HL-60 (cell line): ENCODE data around the gene TRMT44.

Experiments used
- DNase-seq, 2 experiments: peaks; one replicate each; pipeline ENCODE4 v3.0.0-alpha.2; 2010 to 2020; ENCODE audit warnings: low read depth in 1 of 2, low spot score in 1 of 2
- H3K27ac ChIP-seq: fragments of 250-450 bp; sonication (Bioruptor Pico); replicated peaks from 2 replicates; pipeline ENCODE4 v1.5.1; 2020; ENCODE audit warnings: mild to moderate bottlenecking, moderate library complexity
- H3K27me3 ChIP-seq: fragments of 250-450 bp; sonication (Bioruptor Pico); 2 replicates; pipeline ENCODE4 v1.5.1; 2021; ENCODE audit warnings: mild to moderate bottlenecking, moderate library complexity; ENCODE audit not compliant: insufficient read depth, poor library complexity, severe bottlenecking
- H3K4me3 ChIP-seq: replicated peaks from 2 replicates; pipeline ENCODE4 v1.5.1; 2011; ENCODE audit warnings: mild to moderate bottlenecking, control low read depth, low read length; ENCODE audit not compliant: insufficient read depth
- CTCF ChIP-seq: IDR thresholded peaks from one replicate; pipeline ENCODE4 v1.5.1; 2011; ENCODE audit warnings: low read length, control low read depth, inconsistent platforms; ENCODE audit not compliant: insufficient read depth
- GABPA ChIP-seq: IDR thresholded peaks from 2 replicates; pipeline ENCODE4 v1.6.1; 2012; ENCODE audit warnings: low read depth
- POLR2AphosphoS5 ChIP-seq: IDR thresholded peaks from 2 replicates; pipeline ENCODE4 v1.6.1; 2012; ENCODE audit warnings: low read depth
- REST ChIP-seq: IDR thresholded peaks from 2 replicates; pipeline ENCODE4 v1.6.1; 2012; ENCODE audit warnings: low read depth; ENCODE audit not compliant: insufficient replicate concordance
- SPI1 ChIP-seq: IDR thresholded peaks from 2 replicates; pipeline ENCODE4 v1.6.1; 2012; ENCODE audit warnings: low read depth, mild to moderate bottlenecking, borderline replicate concordance

TRMT44 gene

DNA sequence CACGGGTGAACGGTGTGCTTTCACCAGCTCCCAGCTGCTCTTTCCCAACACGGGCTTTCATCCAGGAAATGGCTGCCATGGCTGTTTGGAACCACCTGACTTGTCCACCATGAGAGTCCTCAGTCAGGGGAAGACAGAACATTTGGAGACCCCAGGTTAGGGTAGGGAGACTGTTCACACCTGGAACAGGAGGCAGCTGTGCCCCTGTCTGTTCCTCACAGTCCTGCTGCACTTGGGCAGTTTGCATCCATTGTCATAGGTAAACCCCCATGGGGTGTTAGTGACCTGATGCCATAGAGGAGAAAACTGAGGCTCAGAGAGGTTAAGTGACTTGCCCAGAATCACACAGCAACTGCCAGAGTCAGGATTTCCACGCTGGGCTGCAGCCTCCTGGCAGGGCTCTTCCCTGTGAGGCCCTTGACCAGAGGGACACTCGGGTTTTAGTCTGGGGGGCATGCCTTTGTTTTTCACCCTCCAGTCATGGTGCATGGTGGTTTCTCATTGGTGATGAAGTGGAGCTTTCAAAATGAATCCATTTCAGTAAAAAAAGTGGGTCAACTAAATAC lies 54.5 kb downstream of the TRMT44 start:
- no peak for DNase-seq
- Histone ChIP-seq H3K4me3 (no peak overlapping the region), H3K27me3 (no peaks in the 10 kb centered on the region), H3K27ac (no peak overlapping the region)
- TF ChIP-seq SPI1, result no peak
- TF ChIP-seq POLR2AphosphoS5, result no peak
- no peak for TF ChIP-seq REST
- TF ChIP-seq GABPA, result no peak
- TF ChIP-seq CTCF, result no peak

- no peak for TF ChIP-seq REST
- no peak for TF ChIP-seq SPI1
- TF ChIP-seq GABPA, result no peak
- TF ChIP-seq CTCF, result no peak
- TF ChIP-seq POLR2AphosphoS5, result no peak
- no peaks in the 10 kb centered on the region for H3K27me3 ChIP-seq
- no peak overlapping the region for H3K4me3 ChIP-seq
- H3K27ac ChIP-seq, result no peak overlapping the region
- no peak for DNase-seq
Measured at GRCh38 chr4:8495803-8496202, 55.2 kb downstream of the TRMT44 start.

GRCh38 chr4:8497762-8498161 lies 57.2 kb downstream of the TRMT44 start:
- H3K27ac ChIP-seq, result no peak overlapping the region
- DNase-seq, result no peak
- TF ChIP-seq CTCF, result no peak
- TF ChIP-seq SPI1, result no peak
- no peak for TF ChIP-seq POLR2AphosphoS5
- no peak for TF ChIP-seq GABPA
- TF ChIP-seq REST, result no peak

More at GRCh38 chr4:8497762-8498161, 57.2 kb downstream of the TRMT44 start:
- no peak overlapping the region for H3K4me3 ChIP-seq
- no peaks in the 10 kb centered on the region for H3K27me3 ChIP-seq
